ENCODE measurements around the gene PLXDC2.

The PLXDC2 gene

GRCh38 chr10:20288060-20288459, 471.8 kb downstream of the PLXDC2 start:
- peak in 7 of 14 donors; percentile 4 to 54 (median 16) for DNase-seq

- peak in 1 of 14 donors; percentile 9 for DNase-seq
These were observed 473.0 kb downstream of the PLXDC2 start for GRCh38 chr10:20289070-20289828.

GRCh38 chr10:20298417-20298816, 482.2 kb downstream of the PLXDC2 start:
- DNase-seq, result no peak

GRCh38 chr10:20299034-20299736, 483.0 kb downstream of the PLXDC2 start:
- DNase-seq, result no peak

- no peak for DNase-seq
These were observed 484.5 kb downstream of the PLXDC2 start for GRCh38 chr10:20300735-20301134.

- DNase-seq, result no peak
These were observed 485.8 kb downstream of the PLXDC2 start for GRCh38 chr10:20302033-20302432.

- DNase-seq, result no peak
These were observed 487.4 kb downstream of the PLXDC2 start for GRCh38 chr10:20303453-20304152.

- no peak for DNase-seq
These were observed 497.4 kb downstream of the PLXDC2 start for GRCh38 chr10:20313665-20314064.

GRCh38 chr10:20314431-20314830, 498.2 kb downstream of the PLXDC2 start:
- DNase-seq, result no peak

GRCh38 chr10:20327954-20328353, 511.7 kb downstream of the PLXDC2 start:
- DNase-seq, result no peak

GRCh38 chr10:20330246-20330645, 514.0 kb downstream of the PLXDC2 start:
- no peak for DNase-seq

GRCh38 chr10:20334559-20334958, 518.3 kb downstream of the PLXDC2 start:
- no peak for DNase-seq
